Liver (tissue), 9 donors: ENCODE measurements around the gene ARGLU1. TPM values are rescaled to one million over a fixed set of nuclear protein-coding genes. Genes with fewer than 3 reads are reported as not detected.

ENCODE experiments used
- DNase-seq: peaks from one replicate; pipeline ENCODE4 v3.0.0-alpha.2; 2017; ENCODE audit warnings: low spot score
- H3K27ac ChIP-seq, 2 donors: one replicate each; pipeline ENCODE4 v1.7.0; 2013; ENCODE audit warnings: inconsistent platforms in 2 of 2, low read length in 2 of 2, control low read depth in 1 of 2, low read depth in 1 of 2, mild to moderate bottlenecking in 1 of 2
- H3K27me3 ChIP-seq, 4 donors: one replicate each; pipeline versions ENCODE4 v1.6.1 to v1.7.0; 2013; ENCODE audit warnings: low read length in 3 of 4, inconsistent platforms in 1 of 4, mild to moderate bottlenecking in 1 of 4, moderate library complexity in 1 of 4; ENCODE audit not compliant: control insufficient read depth in 4 of 4, insufficient read depth in 4 of 4
- H3K36me3 ChIP-seq, 4 donors: one replicate each; pipeline versions ENCODE4 v1.6.1 to v1.7.0; 2013; ENCODE audit warnings: low read length in 3 of 4, mild to moderate bottlenecking in 3 of 4, low read depth in 1 of 4, moderate library complexity in 1 of 4; ENCODE audit not compliant: control insufficient read depth in 4 of 4, insufficient read depth in 3 of 4
- H3K4me1 ChIP-seq, 4 donors: one replicate each; pipeline versions ENCODE4 v1.6.1 to v1.7.0; 2013; ENCODE audit warnings: low read length in 3 of 4, mild to moderate bottlenecking in 3 of 4, moderate library complexity in 1 of 4; ENCODE audit not compliant: control insufficient read depth in 4 of 4, insufficient read depth in 4 of 4
- H3K4me3 ChIP-seq, 3 donors: one replicate each; pipeline versions ENCODE4 v1.6.1 to v1.7.0; 2013; ENCODE audit warnings: low read length in 3 of 3, control low read depth in 1 of 3, low read depth in 1 of 3, mild to moderate bottlenecking in 1 of 3
- H3K9ac ChIP-seq, 2 donors: one replicate each; pipeline ENCODE4 v1.7.0; 2013; ENCODE audit warnings: low read length in 2 of 2, mild to moderate bottlenecking in 2 of 2, moderate library complexity in 2 of 2, control low read depth in 1 of 2, low read depth in 1 of 2
- H3K9me3 ChIP-seq, 4 donors: one replicate each; pipeline versions ENCODE4 v1.6.1 to v1.7.0; 2013; ENCODE audit warnings: low read length in 3 of 4; ENCODE audit not compliant: control insufficient read depth in 4 of 4
- FOXA1 ChIP-seq: IDR thresholded peaks from 2 replicates; pipeline ENCODE4 v1.6.1; 2016; ENCODE audit warnings: antibody characterized with exemption
- FOXA2 ChIP-seq: IDR thresholded peaks from 2 replicates; pipeline ENCODE4 v1.6.1; 2016; ENCODE audit warnings: antibody characterized with exemption
- GABPA ChIP-seq, 2 donors: IDR thresholded peaks in 1 of 2; conservative IDR thresholded peaks in 1 of 2; 2 replicates each; pipeline ENCODE4 v1.6.1; 2016; ENCODE audit warnings: antibody characterized with exemption in 2 of 2, mild to moderate bottlenecking in 1 of 2, moderate library complexity in 1 of 2
- HNF4A ChIP-seq, 2 donors: conservative IDR thresholded peaks; 2 replicates each; pipeline ENCODE4 v1.6.1; 2016; ENCODE audit warnings: antibody characterized with exemption in 2 of 2, mild to moderate bottlenecking in 2 of 2
- HNF4G ChIP-seq: IDR thresholded peaks from 2 replicates; pipeline ENCODE4 v1.6.1; 2016; ENCODE audit warnings: antibody characterized with exemption
- NR2F2 ChIP-seq: IDR thresholded peaks from 2 replicates; pipeline ENCODE4 v1.6.1; 2016; ENCODE audit warnings: antibody characterized with exemption
- RAD21 ChIP-seq, 2 donors: IDR thresholded peaks; 2 replicates each; pipeline ENCODE4 v1.6.1; 2016; ENCODE audit warnings: antibody characterized with exemption in 2 of 2, mild to moderate bottlenecking in 2 of 2
- RXRA ChIP-seq, 2 donors: IDR thresholded peaks; 2 replicates each; pipeline ENCODE4 v1.6.1; 2017 to 2018; ENCODE audit warnings: antibody characterized with exemption in 2 of 2, mild to moderate bottlenecking in 1 of 2
- SP1 ChIP-seq: IDR thresholded peaks from 2 replicates; pipeline ENCODE4 v1.6.1; 2018; ENCODE audit warnings: antibody characterized with exemption, mild to moderate bottlenecking
- TAF1 ChIP-seq: conservative IDR thresholded peaks from 2 replicates; pipeline ENCODE4 v1.6.1; 2016; ENCODE audit warnings: antibody characterized with exemption, mild to moderate bottlenecking
- YY1 ChIP-seq: IDR thresholded peaks from 2 replicates; pipeline ENCODE4 v1.6.1; 2016; ENCODE audit warnings: antibody characterized with exemption, mild to moderate bottlenecking
- WGBS: extraction: QIAGEN DNeasy Blood & Tissue Kit; methylation state at CpG from one replicate; pipeline ENCODE4 v1.1.7; 2013; 5-methylcytosine and 5-hydroxymethylcytosine counted together
- polyA plus RNA-seq, 2 donors: library from polyadenylated mRNA; stranded (reverse) in 1 of 2; unstranded in 1 of 2; fragments of 200-250 nt in 1 of 2; fragments of >200 nt in 1 of 2; fragmentation: Nextera tagmentation in 1 of 2; extraction: Ambion mirVana in 1 of 2; gene quantifications; one replicate each; pipeline versions ENCODE4 v1.2.1 to v1.2.3, GENCODE V29; 2013 to 2015
- total RNA-seq, 2 donors: library from RNA; depleted of rRNA; stranded (reverse); fragments of >200 nt; gene quantifications; one replicate each; pipeline ENCODE4 v1.2.3, GENCODE V29; 2014
- TF ChIP-seq, protein P1 (sequence below): IDR thresholded peaks from 2 replicates; pipeline ENCODE4 v1.6.1; 2016; ENCODE audit warnings: antibody characterized with exemption
- TF ChIP-seq, protein P2 (sequence below): IDR thresholded peaks from 2 replicates; pipeline ENCODE4 v1.6.1; 2016; ENCODE audit warnings: antibody characterized with exemption, mild to moderate bottlenecking
- TF ChIP-seq, protein P3 (sequence below): IDR thresholded peaks from 2 replicates; pipeline ENCODE4 v1.6.1; 2016; ENCODE audit warnings: antibody characterized with exemption
- TF ChIP-seq, protein P4 (sequence below): fragments of 150-350 bp; IDR thresholded peaks from 2 replicates; pipeline ENCODE4 v1.5.1; 2017; ENCODE audit warnings: improper control_type of control experiment, low read depth, low read length; ENCODE audit not compliant: missing input control
- donor health status: healthy.
- donor health status: healthy.
- donor health status: healthy.
- donor health status: healthy.
- donor health status: healthy.

The ARGLU1 gene
- total and polyA plus RNA-seq, 4 donors = 16.7 to 50.8 (median 30.1) TPM

DNA sequence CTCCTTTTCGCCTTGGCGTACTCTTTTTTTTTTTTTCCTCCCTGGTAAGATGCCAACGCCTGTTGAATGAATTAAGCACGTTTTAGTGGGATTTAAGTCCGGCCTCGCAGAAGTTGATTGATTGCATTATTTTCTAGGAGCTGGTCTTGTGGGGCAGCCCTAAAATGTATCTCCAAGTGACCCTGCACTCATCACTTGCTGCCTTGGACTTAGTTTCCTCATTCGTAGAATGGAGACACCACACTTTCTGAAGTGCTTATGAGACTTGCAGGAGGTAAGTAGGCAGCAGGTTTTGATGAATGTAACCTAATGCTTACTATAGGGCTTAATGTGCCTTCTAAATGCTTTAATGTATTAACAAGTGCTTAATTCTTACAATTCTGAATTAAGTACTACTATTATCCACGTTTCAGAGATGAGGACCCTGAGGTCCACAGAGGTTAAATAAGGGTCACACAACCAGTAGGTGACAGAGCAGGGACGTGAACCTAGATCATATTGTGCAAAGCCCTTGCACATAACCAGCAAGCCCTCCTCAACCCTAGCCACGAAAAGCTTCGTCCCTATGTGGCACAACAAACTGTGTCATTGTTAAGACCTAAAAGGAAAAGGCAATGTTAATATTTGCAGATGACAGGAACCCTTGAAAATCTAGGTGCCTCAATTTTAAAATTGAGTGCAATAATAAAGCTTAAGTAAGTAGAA is 514 bp upstream of the ARGLU1 start:
- H3K9me3 ChIP-seq = no peaks in the 10 kb centered on the region
- H3K9ac ChIP-seq = peak overlapping the region; percentile 25 to 44
- peaks cover 2 to 33% (median 12%) of the 10 kb centered on the region in 4 donors for H3K4me1 ChIP-seq
- peak overlapping the region; percentile 89 to 93 (median 91) for H3K4me3 ChIP-seq
- TF ChIP-seq SP1 (no peak), RXRA (IDR thresholded peaks at IDR 0.05) (peak in 1 of 2 donors; percentile 53), TAF1 (no peak)
- TF ChIP-seq, protein P1, sequence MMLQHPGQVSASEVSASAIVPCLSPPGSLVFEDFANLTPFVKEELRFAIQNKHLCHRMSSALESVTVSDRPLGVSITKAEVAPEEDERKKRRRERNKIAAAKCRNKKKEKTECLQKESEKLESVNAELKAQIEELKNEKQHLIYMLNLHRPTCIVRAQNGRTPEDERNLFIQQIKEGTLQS = peak; percentile 25
- TF ChIP-seq, protein P2, sequence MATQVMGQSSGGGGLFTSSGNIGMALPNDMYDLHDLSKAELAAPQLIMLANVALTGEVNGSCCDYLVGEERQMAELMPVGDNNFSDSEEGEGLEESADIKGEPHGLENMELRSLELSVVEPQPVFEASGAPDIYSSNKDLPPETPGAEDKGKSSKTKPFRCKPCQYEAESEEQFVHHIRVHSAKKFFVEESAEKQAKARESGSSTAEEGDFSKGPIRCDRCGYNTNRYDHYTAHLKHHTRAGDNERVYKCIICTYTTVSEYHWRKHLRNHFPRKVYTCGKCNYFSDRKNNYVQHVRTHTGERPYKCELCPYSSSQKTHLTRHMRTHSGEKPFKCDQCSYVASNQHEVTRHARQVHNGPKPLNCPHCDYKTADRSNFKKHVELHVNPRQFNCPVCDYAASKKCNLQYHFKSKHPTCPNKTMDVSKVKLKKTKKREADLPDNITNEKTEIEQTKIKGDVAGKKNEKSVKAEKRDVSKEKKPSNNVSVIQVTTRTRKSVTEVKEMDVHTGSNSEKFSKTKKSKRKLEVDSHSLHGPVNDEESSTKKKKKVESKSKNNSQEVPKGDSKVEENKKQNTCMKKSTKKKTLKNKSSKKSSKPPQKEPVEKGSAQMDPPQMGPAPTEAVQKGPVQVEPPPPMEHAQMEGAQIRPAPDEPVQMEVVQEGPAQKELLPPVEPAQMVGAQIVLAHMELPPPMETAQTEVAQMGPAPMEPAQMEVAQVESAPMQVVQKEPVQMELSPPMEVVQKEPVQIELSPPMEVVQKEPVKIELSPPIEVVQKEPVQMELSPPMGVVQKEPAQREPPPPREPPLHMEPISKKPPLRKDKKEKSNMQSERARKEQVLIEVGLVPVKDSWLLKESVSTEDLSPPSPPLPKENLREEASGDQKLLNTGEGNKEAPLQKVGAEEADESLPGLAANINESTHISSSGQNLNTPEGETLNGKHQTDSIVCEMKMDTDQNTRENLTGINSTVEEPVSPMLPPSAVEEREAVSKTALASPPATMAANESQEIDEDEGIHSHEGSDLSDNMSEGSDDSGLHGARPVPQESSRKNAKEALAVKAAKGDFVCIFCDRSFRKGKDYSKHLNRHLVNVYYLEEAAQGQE = peak; percentile 13
- TF ChIP-seq, protein P3, sequence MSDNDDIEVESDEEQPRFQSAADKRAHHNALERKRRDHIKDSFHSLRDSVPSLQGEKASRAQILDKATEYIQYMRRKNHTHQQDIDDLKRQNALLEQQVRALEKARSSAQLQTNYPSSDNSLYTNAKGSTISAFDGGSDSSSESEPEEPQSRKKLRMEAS = peak; percentile 6
- H3K27ac ChIP-seq = peak overlapping the region; percentile 95 to 97
- no peak for DNase-seq
- 18% methylated on average over 11 of the region's 11 CpGs for WGBS
- no peaks in the 10 kb centered on the region for H3K36me3 ChIP-seq
- no peaks in the 10 kb centered on the region for H3K27me3 ChIP-seq

DNA sequence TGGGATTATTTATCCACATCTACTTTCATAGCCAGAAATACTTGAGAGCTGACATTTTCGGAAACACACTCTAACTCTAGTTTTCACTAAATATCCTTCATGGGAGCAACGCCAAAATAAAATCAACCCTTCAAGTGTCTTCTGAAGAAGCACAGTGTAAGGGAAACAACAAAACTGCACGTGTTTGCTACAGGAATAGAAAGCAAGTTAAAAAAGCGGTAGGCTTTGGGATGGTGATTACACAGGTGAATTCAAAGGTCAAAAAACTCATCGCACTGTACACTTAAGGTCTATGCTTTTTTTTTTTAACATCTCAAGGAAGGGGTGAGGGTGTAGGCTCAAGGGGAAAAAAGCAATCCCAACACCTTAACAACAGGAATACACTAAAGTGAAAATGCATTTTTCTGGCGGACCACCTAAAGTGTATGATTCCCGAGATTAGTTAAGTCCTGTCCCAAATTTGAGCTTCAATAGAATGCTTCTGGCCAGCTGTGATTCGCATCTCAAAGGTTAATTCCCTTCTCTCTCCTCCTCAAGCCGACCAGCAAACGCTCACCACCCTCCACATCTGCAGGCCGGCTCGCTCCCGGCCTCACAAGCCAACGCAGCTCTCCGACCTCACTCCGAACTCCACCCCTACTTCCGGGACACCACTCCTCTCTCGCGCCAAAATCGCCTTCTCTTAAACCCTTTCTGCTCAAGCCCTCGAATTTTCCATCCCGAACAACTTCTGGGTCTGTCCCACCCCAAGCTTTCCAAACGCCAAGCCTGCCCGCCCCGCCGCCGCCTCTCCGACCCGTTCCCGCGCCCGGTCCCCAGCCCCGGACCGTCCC is 1.1 kb downstream of the ARGLU1 start:
- DNase-seq = no peak
- peaks cover 5 to 37% (median 16%) of the 10 kb centered on the region in 4 donors for H3K4me1 ChIP-seq
- peak overlapping the region; percentile 91 to 97 (median 93) for H3K4me3 ChIP-seq

More for the DNA sequence above, 1.1 kb downstream of the ARGLU1 start:
- Histone ChIP-seq H3K9ac (peak overlapping the region; percentile 62 to 77), H3K36me3 (no peaks in the 10 kb centered on the region), H3K27me3 (no peaks in the 10 kb centered on the region), H3K27ac (peak overlapping the region; percentile 95 to 97), H3K9me3 (no peaks in the 10 kb centered on the region)
- TF ChIP-seq, protein P4, sequence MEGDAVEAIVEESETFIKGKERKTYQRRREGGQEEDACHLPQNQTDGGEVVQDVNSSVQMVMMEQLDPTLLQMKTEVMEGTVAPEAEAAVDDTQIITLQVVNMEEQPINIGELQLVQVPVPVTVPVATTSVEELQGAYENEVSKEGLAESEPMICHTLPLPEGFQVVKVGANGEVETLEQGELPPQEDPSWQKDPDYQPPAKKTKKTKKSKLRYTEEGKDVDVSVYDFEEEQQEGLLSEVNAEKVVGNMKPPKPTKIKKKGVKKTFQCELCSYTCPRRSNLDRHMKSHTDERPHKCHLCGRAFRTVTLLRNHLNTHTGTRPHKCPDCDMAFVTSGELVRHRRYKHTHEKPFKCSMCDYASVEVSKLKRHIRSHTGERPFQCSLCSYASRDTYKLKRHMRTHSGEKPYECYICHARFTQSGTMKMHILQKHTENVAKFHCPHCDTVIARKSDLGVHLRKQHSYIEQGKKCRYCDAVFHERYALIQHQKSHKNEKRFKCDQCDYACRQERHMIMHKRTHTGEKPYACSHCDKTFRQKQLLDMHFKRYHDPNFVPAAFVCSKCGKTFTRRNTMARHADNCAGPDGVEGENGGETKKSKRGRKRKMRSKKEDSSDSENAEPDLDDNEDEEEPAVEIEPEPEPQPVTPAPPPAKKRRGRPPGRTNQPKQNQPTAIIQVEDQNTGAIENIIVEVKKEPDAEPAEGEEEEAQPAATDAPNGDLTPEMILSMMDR = no peak
- TF ChIP-seq, protein P2 = no peak
- TF ChIP-seq, protein P1 = no peak
- TF ChIP-seq RXRA (IDR thresholded peaks at IDR 0.05) (peak in 1 of 2 donors; percentile 14), RAD21 (IDR thresholded peaks at IDR 0.05) (no peak), GABPA (IDR thresholded peaks at IDR 0.05 in 1 of 2, conservative IDR thresholded peaks at IDR 0.05 in 1 of 2) (no peak), HNF4G (no peak), SP1 (no peak), FOXA1 (no peak), HNF4A (conservative IDR thresholded peaks at IDR 0.05) (peak; percentile 12 to 15), TAF1 (no peak), YY1 (peak; percentile 8), FOXA2 (no peak), NR2F2 (no peak)
- TF ChIP-seq, protein P3 = peak; percentile 39
- WGBS = 1% methylated on average over 34 of the region's 34 CpGs
